ENCODE results near the gene AHCTF1. TPM values are rescaled to one million over a fixed set of nuclear protein-coding genes. Genes with fewer than 3 reads are reported as not detected.
"Not testable (repeated sequence)": the region's sequence is repeated elsewhere in the genome, so short reads cannot be mapped to it uniquely, and the experiment has no call there.

AHCTF1 gene
- total RNA-seq, 1 donor from 2014 or later = 31.3 TPM

DNA sequence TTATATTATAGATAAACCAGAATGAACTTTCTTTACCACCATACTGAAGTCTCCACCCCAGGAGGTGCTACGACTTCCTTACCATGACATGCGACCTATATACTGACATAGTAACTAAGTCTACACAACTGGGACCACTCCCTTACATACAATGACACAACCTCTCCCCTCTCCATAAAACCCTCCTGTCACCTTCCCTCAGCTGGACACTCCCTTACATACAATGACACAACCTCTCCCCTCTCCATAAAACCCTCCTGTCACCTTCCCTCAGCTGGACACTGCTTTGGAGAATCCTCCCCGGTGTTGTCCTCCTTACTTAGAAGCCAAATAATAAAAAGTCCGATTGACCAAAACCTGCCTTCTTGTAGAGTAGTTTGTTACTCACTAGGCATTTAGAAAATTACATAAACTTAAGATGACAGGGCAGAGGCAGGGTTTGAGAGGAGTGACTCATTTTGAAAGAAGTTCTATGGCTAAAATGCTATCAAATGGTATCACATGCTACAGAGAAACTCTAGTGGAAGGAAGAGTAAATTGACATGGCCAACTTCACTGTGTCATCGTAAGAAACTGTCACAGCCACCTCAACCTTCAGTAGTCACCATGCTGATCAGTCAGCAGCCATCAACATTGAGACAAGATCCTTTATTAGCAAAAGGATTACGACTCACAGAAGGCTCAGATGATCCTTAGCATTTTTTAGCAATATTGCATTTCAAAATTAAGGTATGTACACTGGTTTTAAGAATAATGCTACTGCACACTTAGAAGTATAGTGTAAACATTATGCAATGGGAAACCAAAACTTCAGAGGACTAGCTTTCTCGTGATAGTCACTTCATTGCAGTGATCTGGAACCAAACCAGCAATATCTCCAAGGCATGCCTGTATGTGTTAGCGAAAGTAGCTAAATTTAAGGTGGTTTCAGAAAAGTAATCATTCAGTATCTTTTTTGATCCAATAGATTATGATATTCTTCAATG is 56.4 kb downstream of the AHCTF1 start:
- peaks cover 75% of the 10 kb centered on the region for H3K36me3 Mint-ChIP-seq (ENCODE audit: low read depth)

DNA sequence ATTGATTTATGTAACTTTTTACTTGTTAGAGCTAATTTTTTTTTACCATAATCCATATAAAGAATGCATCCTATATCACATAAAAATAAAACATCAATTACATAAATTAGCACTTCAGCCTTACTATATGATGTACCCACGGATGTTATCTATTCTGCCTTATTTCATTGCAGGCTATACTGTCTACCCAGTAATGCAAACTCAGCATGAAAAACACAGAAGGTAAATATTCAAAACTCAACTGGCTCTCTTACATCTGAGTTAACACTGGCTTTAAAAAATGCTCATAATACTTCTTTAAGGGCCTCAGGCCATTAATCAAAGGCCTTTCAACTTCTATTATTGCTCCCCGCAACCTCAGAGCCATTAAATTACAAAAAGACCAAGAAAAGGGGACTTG is 65.8 kb downstream of the AHCTF1 start:
- Mint-ChIP-seq H3K36me3 (ENCODE audit: low read depth) (peaks cover 70% of the 10 kb centered on the region), H3K4me3 (no peak overlapping the region), H3K27me3 (no peaks in the 10 kb centered on the region), H3K4me1 (no peaks in the 10 kb centered on the region), H3K9me3 (no peaks in the 10 kb centered on the region), H3K27ac (no peak overlapping the region)
- no peak for DNase-seq
- intact Hi-C loops (cut with micrococcal nuclease) = no loop called here
- CTCF ChIA-PET = no interaction called here
- POLR2A ChIA-PET = no interaction called here
- TF ChIP-seq, protein P1, sequence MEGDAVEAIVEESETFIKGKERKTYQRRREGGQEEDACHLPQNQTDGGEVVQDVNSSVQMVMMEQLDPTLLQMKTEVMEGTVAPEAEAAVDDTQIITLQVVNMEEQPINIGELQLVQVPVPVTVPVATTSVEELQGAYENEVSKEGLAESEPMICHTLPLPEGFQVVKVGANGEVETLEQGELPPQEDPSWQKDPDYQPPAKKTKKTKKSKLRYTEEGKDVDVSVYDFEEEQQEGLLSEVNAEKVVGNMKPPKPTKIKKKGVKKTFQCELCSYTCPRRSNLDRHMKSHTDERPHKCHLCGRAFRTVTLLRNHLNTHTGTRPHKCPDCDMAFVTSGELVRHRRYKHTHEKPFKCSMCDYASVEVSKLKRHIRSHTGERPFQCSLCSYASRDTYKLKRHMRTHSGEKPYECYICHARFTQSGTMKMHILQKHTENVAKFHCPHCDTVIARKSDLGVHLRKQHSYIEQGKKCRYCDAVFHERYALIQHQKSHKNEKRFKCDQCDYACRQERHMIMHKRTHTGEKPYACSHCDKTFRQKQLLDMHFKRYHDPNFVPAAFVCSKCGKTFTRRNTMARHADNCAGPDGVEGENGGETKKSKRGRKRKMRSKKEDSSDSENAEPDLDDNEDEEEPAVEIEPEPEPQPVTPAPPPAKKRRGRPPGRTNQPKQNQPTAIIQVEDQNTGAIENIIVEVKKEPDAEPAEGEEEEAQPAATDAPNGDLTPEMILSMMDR (IDR thresholded peaks at IDR 0.05) = no peak
- no peak for ATAC-seq (ENCODE audit: low read depth)

More for the DNA sequence above, 56.4 kb downstream of the AHCTF1 start:
- H3K9me3 Mint-ChIP-seq = no peaks in the 10 kb centered on the region
- ChIA-PET POLR2A (no interaction called here), CTCF (no interaction called here)
- no peak for ATAC-seq (ENCODE audit: low read depth)
- intact Hi-C loops (cut with micrococcal nuclease) = no loop called here
- TF ChIP-seq, protein P1 (IDR thresholded peaks at IDR 0.05) = no peak
- H3K27ac Mint-ChIP-seq = no peak overlapping the region
- no peak overlapping the region for H3K4me3 Mint-ChIP-seq
- no peak for DNase-seq
- H3K27me3 Mint-ChIP-seq = no peaks in the 10 kb centered on the region
- H3K4me1 Mint-ChIP-seq = no peaks in the 10 kb centered on the region

DNA sequence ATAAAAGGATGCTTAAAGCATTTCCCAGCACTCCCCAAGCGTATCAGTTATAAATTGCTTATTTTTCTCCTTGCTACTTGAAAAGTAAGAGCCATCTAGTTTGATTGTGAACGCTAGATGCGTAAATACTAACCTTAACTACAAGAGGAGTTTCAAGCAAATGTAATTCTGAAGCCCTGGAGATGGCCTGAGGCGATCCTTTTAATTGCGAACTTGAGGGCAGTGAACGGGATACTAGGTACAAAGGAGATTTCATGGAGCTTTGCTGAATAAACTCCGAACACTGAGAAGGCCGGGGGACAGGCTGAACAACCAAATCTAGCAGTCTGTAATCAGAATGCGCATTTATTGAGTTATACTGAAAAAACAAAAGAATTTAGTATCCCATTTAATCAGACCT is 68.0 kb downstream of the AHCTF1 start:
- H3K27ac Mint-ChIP-seq; ATAC-seq (ENCODE audit: low read depth); H3K27me3 Mint-ChIP-seq; CTCF ChIA-PET; intact Hi-C loops (cut with micrococcal nuclease); POLR2A ChIA-PET; H3K9me3 Mint-ChIP-seq; H3K4me3 Mint-ChIP-seq; DNase-seq; H3K4me1 Mint-ChIP-seq: not testable (repeated sequence)
- H3K36me3 Mint-ChIP-seq (ENCODE audit: low read depth) = peaks cover 69% of the 10 kb centered on the region

DNA sequence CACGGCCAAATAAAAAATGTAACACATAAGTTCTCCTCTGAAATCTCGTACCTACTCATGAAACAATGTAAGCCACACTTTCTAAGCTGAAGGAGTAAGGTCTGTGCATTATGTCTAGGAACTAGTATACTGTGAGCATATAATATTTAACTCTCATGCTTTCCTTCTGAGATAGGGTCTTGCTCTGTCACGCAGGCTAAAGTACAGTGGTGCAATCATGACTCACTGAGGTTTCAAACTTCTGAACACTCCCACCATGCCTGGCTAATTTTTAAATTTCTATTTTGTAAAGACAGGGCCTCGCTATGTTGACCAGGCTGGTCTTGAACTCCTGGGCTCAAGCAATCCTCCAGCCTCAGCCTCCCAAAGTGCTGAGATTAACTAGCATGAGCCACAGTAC is 71.3 kb downstream of the AHCTF1 start:
- H3K36me3 Mint-ChIP-seq (ENCODE audit: low read depth) = peaks cover 81% of the 10 kb centered on the region
- ATAC-seq (ENCODE audit: low read depth) (no peak), DNase-seq (no peak)
- CTCF ChIA-PET = no interaction called here
- TF ChIP-seq, protein P1 (IDR thresholded peaks at IDR 0.05) = no peak
- POLR2A ChIA-PET = no interaction called here
- H3K9me3 Mint-ChIP-seq = no peaks in the 10 kb centered on the region
- no peak overlapping the region for H3K27ac Mint-ChIP-seq
- intact Hi-C loops (cut with micrococcal nuclease) = no loop called here
- no peak overlapping the region for H3K4me3 Mint-ChIP-seq
- no peaks in the 10 kb centered on the region for H3K27me3 Mint-ChIP-seq
- no peaks in the 10 kb centered on the region for H3K4me1 Mint-ChIP-seq

DNA sequence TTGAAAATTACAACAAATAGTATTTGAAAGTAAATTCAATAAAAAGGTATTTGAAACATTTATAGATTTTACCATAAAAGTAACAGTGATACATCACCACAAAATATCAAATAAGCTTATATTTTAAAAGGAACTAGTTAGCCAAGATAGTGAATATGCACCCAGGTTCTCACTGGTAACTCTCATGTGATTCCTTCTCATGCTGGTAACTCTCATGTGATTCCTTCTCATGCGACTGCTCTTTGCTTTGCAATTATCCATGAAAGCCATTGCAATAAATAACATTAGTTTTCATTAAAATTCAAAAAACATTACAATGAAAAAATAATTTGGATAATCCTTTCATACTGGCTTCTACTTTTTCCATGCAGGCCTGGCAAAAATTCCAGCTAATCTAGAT is 75.4 kb downstream of the AHCTF1 start:
- no peak for ATAC-seq (ENCODE audit: low read depth)
- ChIA-PET CTCF (interaction anchor here (0.7 kb wide), 1 partner anchor 357 kb away, joined by 3 read pairs; no protein-coding TSS in a partner anchor), POLR2A (no interaction called here)
- Mint-ChIP-seq H3K9me3 (no peaks in the 10 kb centered on the region), H3K27me3 (no peaks in the 10 kb centered on the region), H3K4me1 (no peaks in the 10 kb centered on the region), H3K36me3 (ENCODE audit: low read depth) (peaks cover 88% of the 10 kb centered on the region), H3K4me3 (no peak overlapping the region), H3K27ac (no peak overlapping the region)
- no peak for DNase-seq
- intact Hi-C loops (cut with micrococcal nuclease) = no loop called here
- TF ChIP-seq, protein P1 (IDR thresholded peaks at IDR 0.05) = no peak

DNA sequence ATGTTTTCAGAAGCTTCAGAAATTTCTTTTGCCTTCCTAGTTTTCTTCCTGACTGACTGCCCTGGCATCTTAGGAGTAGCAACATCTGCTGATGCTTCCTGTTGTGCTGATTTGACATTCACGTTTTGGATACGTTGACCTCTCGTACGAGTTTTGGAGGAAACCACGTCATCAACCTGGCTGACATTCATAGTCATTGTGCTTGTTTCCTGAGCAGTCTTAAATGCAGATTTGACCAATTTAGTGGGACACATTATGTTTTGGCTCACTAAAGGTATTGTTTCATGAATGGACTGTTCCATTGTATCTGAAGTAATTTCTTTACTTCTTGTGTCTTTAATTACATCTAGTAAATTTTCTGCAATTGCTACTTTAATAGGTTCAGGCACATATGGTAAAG is 81.1 kb downstream of the AHCTF1 start:
- CTCF ChIA-PET; H3K4me1 Mint-ChIP-seq; H3K9me3 Mint-ChIP-seq; ATAC-seq (ENCODE audit: low read depth); H3K4me3 Mint-ChIP-seq; H3K27ac Mint-ChIP-seq; H3K27me3 Mint-ChIP-seq; POLR2A ChIA-PET; DNase-seq; intact Hi-C loops (cut with micrococcal nuclease): not testable (repeated sequence)
- peaks cover 80% of the 10 kb centered on the region for H3K36me3 Mint-ChIP-seq (ENCODE audit: low read depth)

Data from activated B cell treated with CpG ODN at 0.5 μM for 24 hours (primary cell).